HG03095 (cell line): ENCODE results near the gene LRRC74A.

ENCODE experiments used
- ATAC-seq: cut with Tn5 transposase; IDR thresholded peaks from one replicate; pipeline ENCODE4 v1.9.1; 2021; ENCODE audit warnings: moderate library complexity; ENCODE audit not compliant: unreplicated experiment

LRRC74A gene

GRCh38 chr14:76844223-76844622 is 18.0 kb downstream of the LRRC74A start:
- no peak for ATAC-seq

DNA sequence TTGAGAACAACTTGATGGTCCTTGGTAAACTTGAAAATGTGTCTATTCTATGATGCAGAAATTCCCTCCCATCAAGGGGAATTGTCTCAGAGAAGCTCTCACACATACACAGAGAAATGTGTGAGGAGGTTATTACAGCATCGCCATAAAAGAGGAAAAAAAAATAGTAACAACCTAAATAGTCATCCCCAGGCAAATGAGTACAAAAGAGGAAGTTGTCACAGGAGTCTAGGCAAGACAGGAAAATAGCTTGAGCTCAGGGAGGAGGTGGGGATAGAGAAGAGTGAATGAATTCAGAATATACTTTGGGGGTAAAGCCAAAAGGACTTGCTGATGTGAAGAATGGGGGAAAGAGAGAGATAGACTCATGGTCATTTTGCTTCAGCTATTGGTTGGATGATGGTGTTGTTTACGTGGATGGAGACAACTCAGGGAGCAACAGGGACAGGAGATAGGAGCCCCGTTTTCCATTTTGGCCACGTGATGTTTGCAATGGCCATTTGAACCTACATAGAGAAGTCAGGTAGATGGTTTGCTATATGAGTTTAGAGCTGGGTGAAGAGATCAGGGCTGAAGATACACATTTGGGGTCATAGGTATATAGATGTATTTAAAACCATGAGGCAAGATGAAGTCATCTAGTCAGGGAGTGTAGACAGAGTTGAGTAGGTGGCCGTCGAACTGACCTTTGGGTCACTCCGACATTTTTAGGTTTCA is 20.3 kb downstream of the LRRC74A start:
- no peak for ATAC-seq

- ATAC-seq: no peak
These were observed 22.7 kb downstream of the LRRC74A start for GRCh38 chr14:76848879-76849278.

DNA sequence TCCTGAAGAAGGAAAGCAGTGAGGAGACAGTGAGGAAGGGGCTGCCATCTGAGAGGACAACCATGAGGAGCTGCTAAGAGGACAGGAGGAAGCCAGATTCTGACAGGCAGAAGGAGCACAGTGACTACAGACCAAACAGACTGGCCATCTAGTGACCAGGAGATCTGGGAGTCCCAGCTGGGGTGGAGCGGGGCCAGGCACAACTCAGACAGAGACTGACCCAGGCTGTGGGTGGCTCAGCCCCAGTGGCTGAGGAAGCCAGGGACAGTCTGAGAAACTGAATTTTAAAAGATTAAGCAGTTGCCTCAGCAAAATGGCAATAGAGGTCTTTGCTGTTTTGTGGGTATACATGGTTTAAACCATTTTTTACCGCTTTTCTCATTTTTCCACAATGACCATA is 28.9 kb downstream of the LRRC74A start:
- no peak for ATAC-seq

GRCh38 chr14:76856769-76857168 is 30.6 kb downstream of the LRRC74A start:
- no peak for ATAC-seq

DNA sequence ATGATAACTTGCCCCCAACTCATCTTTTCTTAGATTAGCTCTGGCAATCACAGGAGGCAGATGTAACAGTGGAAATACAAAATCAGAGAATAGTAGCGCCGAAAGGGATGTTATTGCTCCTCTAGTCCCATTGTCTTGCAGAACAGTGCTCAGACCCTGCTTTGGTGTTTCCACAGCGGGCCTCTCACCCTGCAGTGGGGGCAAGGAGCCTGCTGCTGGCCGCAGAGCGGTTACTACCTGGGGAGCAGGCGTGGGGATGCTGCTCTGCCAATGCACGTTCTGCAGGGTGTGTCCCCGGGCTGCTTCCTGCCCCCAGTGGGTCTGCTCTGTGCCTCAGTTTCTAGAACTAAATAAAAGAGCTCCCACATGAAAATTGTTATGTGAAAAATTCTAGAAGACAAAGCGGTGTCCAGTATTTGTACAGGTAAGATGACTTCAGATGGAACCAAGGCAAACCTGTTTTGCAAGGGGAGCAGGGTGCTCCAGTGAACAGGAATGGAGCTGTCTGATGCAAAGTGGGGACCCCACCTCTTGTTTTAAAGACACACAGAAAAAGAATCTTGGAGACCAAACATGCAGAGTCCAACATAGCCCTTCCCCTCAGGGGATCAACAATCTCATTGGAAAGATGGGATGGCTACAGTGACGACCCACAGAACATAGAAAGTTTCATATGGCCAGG is 35.5 kb downstream of the LRRC74A start:
- ATAC-seq: no peak

GRCh38 chr14:76862546-76863282 is 36.5 kb downstream of the LRRC74A start:
- ATAC-seq: no peak

DNA sequence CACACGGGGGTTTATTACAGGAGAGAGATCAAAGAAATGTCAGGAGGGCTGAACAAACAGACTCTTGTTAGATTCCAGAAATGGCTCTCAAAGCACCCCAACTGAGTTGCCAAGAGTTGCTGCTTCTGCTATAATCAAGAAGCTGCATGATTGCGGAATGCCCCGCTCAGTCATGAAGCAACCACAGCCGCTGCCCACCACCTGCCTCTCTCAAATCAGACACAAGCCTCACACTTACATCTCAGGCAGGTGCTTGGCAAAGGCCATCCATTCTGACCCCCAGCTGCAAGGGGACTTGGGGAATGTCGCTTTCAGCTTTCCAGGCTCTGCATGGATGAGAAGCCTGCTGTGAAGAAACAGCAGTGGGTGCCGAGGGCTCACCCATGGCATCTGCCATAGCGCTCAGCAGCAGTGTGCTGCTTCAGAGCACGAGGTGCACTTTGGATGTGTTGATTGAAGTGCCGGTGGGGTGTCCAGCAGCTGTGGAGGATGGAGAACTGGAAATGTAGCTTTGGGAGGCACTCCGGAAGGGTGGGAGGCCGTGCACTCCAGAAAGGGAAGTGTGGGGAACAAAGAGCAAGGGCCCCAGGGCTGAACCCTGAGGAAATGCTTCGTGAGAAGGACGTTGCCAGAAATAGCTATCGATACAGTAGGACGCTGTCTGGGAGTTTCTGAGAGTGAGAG is 37.7 kb downstream of the LRRC74A start:
- ATAC-seq: no peak

DNA sequence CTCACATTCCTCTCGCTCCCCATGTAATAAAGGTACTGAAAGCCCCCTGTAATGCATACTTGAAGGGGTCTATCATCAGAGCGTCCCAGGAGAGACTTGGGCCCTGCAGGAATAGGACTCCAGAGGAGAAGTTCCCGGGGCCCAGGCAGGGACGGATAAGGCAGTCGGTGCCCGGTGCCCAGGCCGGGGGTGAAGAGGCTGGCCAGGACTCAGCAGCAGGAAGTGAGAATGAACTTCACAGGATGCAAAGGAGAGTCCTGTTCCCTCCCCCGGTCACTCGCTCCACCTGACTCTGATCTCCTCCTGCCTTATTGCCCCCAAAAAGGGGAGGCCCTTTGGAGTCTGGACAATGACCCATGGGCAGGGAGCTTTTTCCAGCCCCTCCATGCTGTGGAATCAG is 40.2 kb downstream of the LRRC74A start:
- no peak for ATAC-seq

GRCh38 chr14:76867516-76868453 is 41.6 kb downstream of the LRRC74A start:
- no peak for ATAC-seq

DNA sequence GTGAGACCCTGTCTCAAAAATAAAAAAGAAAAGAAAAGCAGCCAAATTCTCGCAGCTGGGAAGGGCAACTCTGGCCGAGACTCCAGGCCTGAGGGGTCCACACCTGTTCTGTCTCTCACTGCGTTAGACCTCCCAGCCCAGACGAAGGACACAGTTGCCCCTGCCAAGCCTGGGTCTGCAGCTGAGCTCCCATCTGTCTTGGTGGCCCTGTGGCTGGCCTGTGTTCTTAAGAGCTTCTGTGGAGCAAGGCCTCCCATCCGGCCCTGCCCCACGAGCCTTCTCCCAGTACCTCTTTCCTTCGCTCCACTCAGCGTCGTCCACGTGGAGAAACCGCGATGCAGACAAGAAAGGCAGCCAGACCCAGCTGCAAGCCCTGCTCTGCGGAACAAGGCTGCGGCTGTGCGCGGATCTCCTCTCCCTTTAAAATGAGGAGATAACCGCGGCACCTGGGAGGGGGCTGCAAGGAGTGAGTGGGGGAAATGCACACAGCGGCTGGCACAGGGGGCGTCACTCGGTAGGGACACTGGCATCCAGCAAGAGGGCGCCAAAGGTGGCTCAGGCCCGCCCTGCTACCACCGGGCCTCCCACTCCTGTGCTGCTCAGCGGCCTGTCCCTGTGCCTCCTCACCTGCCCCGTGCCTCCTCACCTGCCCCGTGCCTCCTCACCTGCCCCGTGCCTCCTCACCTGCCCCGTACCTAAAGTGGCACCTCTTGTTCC is 42.4 kb downstream of the LRRC74A start:
- ATAC-seq: no peak

GRCh38 chr14:76870166-76870565 is 44.0 kb downstream of the LRRC74A start:
- ATAC-seq: no peak

- no peak for ATAC-seq
These were observed 46.7 kb downstream of the LRRC74A start for GRCh38 chr14:76872796-76873432.

DNA sequence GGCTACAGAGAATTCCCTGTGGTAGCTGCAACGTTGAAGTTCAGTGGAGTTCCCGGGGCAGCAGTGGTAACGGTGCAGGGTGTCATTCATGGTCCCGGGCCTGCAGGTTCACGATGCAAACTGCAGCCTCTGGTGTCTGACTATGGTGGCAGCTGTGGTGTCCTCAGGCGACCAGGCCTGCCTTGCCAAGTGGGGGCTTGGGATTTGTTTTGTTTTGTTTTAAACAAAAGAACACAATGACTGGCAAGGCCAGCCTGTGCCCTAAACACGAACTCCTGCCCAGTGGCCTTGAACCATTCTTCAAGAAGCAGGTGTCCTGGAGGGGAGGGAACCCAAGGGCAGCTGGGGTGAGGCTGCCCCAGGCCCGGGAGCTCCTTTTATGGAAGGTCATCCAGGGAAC is 48.5 kb downstream of the LRRC74A start:
- ATAC-seq: no peak

GRCh38 chr14:76876076-76876475 is 49.9 kb downstream of the LRRC74A start:
- ATAC-seq: no peak

DNA sequence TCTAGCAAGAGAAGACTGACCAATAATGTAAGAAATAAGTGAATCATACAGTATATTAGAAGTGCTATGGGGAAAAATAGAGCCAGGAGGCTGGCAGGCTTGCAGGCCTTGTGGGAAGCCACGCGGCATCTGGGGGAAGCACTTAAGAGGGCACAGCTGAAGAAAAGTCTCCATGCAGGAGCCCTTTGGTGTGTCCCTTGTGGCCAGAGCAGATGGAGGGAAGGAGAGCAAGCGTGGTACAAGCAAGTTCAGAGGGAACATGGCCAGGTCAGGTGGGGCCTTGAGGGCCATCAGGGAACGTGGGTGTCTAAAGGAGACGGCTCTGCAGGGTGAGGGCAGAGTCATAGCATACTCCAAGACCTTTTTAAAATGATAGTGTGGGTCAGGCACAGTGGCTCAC is 51.7 kb downstream of the LRRC74A start:
- ATAC-seq: no peak

- no peak for ATAC-seq
These were observed 54.2 kb downstream of the LRRC74A start for GRCh38 chr14:76880449-76880848.

GRCh38 chr14:76881348-76881747 is 55.1 kb downstream of the LRRC74A start:
- no peak for ATAC-seq

- ATAC-seq: no peak
These were observed 56.4 kb downstream of the LRRC74A start for GRCh38 chr14:76882651-76883050.
